ENCODE results near the gene CLASP1. TPM values are rescaled to one million over a fixed set of nuclear protein-coding genes. Genes with fewer than 3 reads are reported as not detected.

CLASP1 gene
- total and polyA plus RNA-seq, 2 of the 8 experiments (the other 6 are each of a cell fraction or from before 2014, with no cell fraction given) = 7.3 to 53.9 TPM

DNA sequence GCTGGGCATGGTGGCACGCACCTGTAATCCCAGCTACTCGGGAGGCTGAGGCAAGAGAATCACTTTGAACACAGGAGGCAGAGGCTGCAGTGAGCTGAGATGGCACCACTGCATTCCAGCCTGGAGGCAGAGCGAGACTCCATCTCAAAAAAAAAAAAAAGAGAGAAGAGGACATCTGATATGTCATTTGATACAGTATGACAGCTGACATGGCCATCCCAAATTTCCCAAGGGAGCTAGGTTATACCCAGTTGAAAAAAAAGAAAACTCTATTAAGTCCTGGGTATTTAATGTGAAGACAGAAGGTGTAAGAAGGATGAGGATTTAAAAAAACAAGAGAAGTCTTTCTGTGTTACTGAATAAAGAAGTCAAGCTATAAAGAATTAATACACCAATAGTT is 23.3 kb downstream of the CLASP1 start:
- DNase-seq (ENCODE audit: low read depth in 1 of 2, low spot score in 2 of 2) = no peak
- H2AK5ac ChIP-seq (ENCODE audit: low read depth, low read length) = no peak overlapping the region
- H2BK20ac ChIP-seq (ENCODE audit: low read length) = no peak overlapping the region
- H3K9ac ChIP-seq (replicated peaks in 1 of 4; ENCODE audit: extremely low read depth in 1 of 4, low read depth in 3 of 4, low read length in 3 of 4) = no peak overlapping the region
- FAIRE-seq = no peak
- POLR2A ChIA-PET (ENCODE audit: partially characterized antibody) = interaction anchor here (1.0 to 2.0 kb wide), 4 partner anchors 8 to 95 kb away, joined by 3 to 7 read pairs (median 3); partner anchors contain the start of gene RNU4ATAC
- H3K4ac ChIP-seq (replicated peaks; ENCODE audit: insufficient read length, low read depth, low read length) = no peak overlapping the region
- H3K4me2 ChIP-seq (ENCODE audit: insufficient read depth in 1 of 2, low read depth in 2 of 2, low read length in 2 of 2) = no peak overlapping the region
- no peaks in the 10 kb centered on the region; the same call in 1 of the 2 replicates for H3K79me1 ChIP-seq (ENCODE audit: low read depth, low read length)
- TF ChIP-seq HDAC6 (IDR thresholded peaks at IDR 0.05; ENCODE audit: low read depth, low read length) = no peak
- TF ChIP-seq SAP30 (IDR thresholded peaks at IDR 0.05; ENCODE audit: insufficient read depth, insufficient replicate concordance, low read length) = no peak
- no peak overlapping the region for H3K4me3 ChIP-seq (ENCODE audit: extremely low read depth in 1 of 4, insufficient read depth in 2 of 4, low read depth in 3 of 4, low read length in 4 of 4)
- H4K91ac ChIP-seq (replicated peaks; ENCODE audit: insufficient read length, low read length) = no peak overlapping the region
- H4K8ac ChIP-seq (ENCODE audit: extremely low read depth, insufficient read depth, low read length) = no peak overlapping the region
- H3K56ac ChIP-seq (replicated peaks; ENCODE audit: insufficient read length, low read depth, low read length) = no peak overlapping the region
- no peak overlapping the region for H3K23ac ChIP-seq (ENCODE audit: insufficient read length)
- no peak overlapping the region for H2BK5ac ChIP-seq (ENCODE audit: low read depth, low read length)
- H3K4me1 ChIP-seq (replicated peaks in 1 of 4; ENCODE audit: control insufficient read depth in 3 of 4, insufficient read depth in 4 of 4, low read length in 3 of 4) = no peaks in the 10 kb centered on the region
- H2BK120ac ChIP-seq (replicated peaks; ENCODE audit: low read depth, low read length) = no peak overlapping the region
- no peak overlapping the region for H3K27ac ChIP-seq (ENCODE audit: low read depth, low read length)
- WGBS, 2 experiments (ENCODE audit: extremely low coverage in 1 of 2, insufficient coverage in 1 of 2, insufficient read length in 1 of 2, insufficient replicate concordance in 2 of 2, low coverage in 1 of 2, low lambda C conversion rate in 2 of 2, missing lambda C conversion rate in 1 of 2) = 84% methylated on average over 3 of the region's 3 CpGs; no CpG with 5 or more reads in 1 of the 2 experiments
- 0 out of 4 replicates have a peak, but pooled peaks cover 5 to 6% of the 10 kb centered on the region in 2 experiments for H3K9me3 ChIP-seq (ENCODE audit: insufficient read depth in 2 of 2, low read depth in 1 of 2, low read length in 1 of 2)
- no peaks in the 10 kb centered on the region for H4K20me1 ChIP-seq (replicated peaks in 1 of 2; ENCODE audit: control insufficient read depth in 1 of 2, insufficient read depth in 2 of 2, low read length in 2 of 2)
- no peak overlapping the region for H4K5ac ChIP-seq (ENCODE audit: insufficient read length, low read depth, low read length)
- CTCF ChIA-PET (ENCODE audit: partially characterized antibody) = interaction anchor here (1.1 to 1.7 kb wide), 3 partner anchors 9 to 74 kb away, joined by 3 to 6 read pairs (median 4); no protein-coding TSS in a partner anchor
- H2BK12ac ChIP-seq (ENCODE audit: low read depth, low read length) = no peak overlapping the region
- H3K23me2 ChIP-seq (ENCODE audit: low read depth, low read length) = no peaks in the 10 kb centered on the region
- H3K36me3 ChIP-seq (ENCODE audit: control insufficient read depth in 2 of 4, insufficient read depth in 4 of 4, low read length in 3 of 4) = no peaks in the 10 kb centered on the region
- H3K14ac ChIP-seq (ENCODE audit: insufficient read length) = no peak overlapping the region
- no peak overlapping the region for H2AFZ ChIP-seq (ENCODE audit: low read length)
- H3K79me2 ChIP-seq (ENCODE audit: control insufficient read depth in 1 of 2, insufficient read depth in 2 of 2, low read length in 2 of 2) = peaks cover 0 to 64% of the 10 kb centered on the region in 2 experiments; a peak in 2 of 4 replicates
- H2BK15ac ChIP-seq (ENCODE audit: low read length) = no peak overlapping the region
- no peak overlapping the region for H3K18ac ChIP-seq (ENCODE audit: extremely low read depth, low read length)
- no peaks in the 10 kb centered on the region for H3K27me3 ChIP-seq (replicated peaks in 1 of 4; ENCODE audit: control insufficient read depth in 3 of 4, extremely low read depth in 1 of 4, insufficient read depth in 3 of 4, low read length in 3 of 4)

Measured in H1 (cell line).